Activated CD8-positive, alpha-beta T cell treated with anti-CD3 and anti-CD28 coated beads, Interleukin-2, amount 10 ng/mL, durations not matched to agents 7 days and 5 days (primary cell): Measurements from ENCODE around the gene ADCY4. TPM values are rescaled to one million over a fixed set of nuclear protein-coding genes. Genes with fewer than 3 reads are reported as not detected.

Experiments
- ATAC-seq: fragments of 150-1000 bp; cut with Tn5 transposase; one replicate; pipeline ENCODE4 v1.10.0; 2021; ENCODE audit warnings: moderate library complexity
- CTCF ChIA-PET: fragments of 350-600 bp; sonication (Branson Sonifier 250); formaldehyde crosslinking; loops from one replicate; lab custom pipeline; 2021; ENCODE audit warnings: antibody characterized with exemption; lab: Charles Lee
- POLR2A ChIA-PET: fragments of 350-600 bp; sonication (Branson Sonifier 250); formaldehyde crosslinking; loops from one replicate; lab custom pipeline; 2021; ENCODE audit warnings: antibody characterized with exemption; lab: Charles Lee
- DNase-seq: peaks from one replicate; pipeline ENCODE4 v3.0.0-alpha.2; 2020
- H3K27ac Mint-ChIP-seq: one replicate; pipeline ENCODE4 v1.8.0; 2021; ENCODE audit warnings: mild to moderate bottlenecking, mixed read lengths
- H3K27me3 Mint-ChIP-seq: one replicate; pipeline ENCODE4 v1.8.0; 2021; ENCODE audit warnings: low read depth, mixed read lengths
- H3K36me3 Mint-ChIP-seq: one replicate; pipeline ENCODE4 v1.8.0; 2021; ENCODE audit warnings: low read depth, mixed read lengths
- H3K4me1 Mint-ChIP-seq: one replicate; pipeline ENCODE4 v1.8.0; 2021; ENCODE audit warnings: low read depth, mixed read lengths
- H3K4me3 Mint-ChIP-seq: one replicate; pipeline ENCODE4 v1.8.0; 2021; ENCODE audit warnings: mild to moderate bottlenecking, mixed read lengths
- H3K9me3 Mint-ChIP-seq: one replicate; pipeline ENCODE4 v1.8.0; 2022; ENCODE audit warnings: mixed read lengths; ENCODE audit not compliant: insufficient read depth
- total RNA-seq, 2 experiments: library from RNA; stranded (reverse); gene quantifications; one replicate each; pipeline ENCODE4 v1.2.3, GENCODE V29; 2021

ADCY4 gene
- 1 to 10 TPM; 3.4 to 4.7 TPM for total RNA-seq

DNA sequence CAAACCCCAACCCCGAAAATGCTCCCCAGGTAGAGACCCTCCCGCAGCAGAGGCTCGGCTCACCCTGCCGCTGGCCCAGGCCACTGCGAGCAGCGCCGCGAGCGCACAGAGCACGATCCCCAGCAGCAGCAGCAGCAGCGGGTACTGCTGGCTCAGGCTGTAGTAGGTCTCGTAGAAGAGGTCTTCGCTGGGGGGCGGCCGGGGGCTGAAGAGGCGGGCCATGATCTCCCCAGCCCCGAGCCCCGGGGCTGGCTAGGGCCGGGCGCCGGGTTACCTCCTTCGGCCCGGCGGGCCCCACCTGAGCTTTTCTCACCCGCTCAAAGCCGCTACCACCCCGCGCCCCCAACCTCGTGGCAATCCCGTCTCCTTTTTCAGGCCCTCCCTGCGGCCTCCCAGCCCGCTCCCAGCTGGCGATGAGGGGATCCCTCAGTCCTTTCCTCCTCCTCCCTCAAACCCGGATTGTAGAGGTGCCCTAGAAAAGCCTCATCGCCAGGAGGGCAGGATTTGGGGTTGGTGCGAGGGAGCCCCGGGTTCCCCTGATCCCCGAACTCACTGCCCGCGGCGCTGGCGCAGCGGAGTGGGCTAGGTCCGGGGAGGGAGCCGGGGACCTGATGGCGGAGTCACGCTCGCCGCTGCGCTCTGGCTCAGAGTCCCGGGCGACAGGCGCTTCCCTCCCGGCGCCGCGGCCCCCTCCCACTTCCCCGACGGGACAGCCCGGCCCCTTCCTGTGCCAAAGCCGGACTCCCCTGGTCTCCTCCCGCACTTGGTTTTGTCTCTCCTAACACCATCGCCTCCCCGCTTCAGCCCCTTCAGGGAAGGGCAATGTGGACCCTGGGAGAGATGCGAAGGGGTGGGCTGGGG is at the start of gene ADCY4:
Gene ADCY4 (minus strand): TSS at position 641 of the 861 bp plus-strand sequence. CDS start 419 bp downstream, at position 222.
- H3K4me3 Mint-ChIP-seq: peak within 1 kb of the TSS; percentile 49
- H3K27ac Mint-ChIP-seq: peak within 1 kb of the TSS; percentile 8
- H3K27me3 Mint-ChIP-seq: peaks cover 22% of the 10 kb centered on the region
- no peaks in the 10 kb centered on the region for H3K9me3 Mint-ChIP-seq
- ChIA-PET CTCF (interaction anchor here (1.3 to 12.7 kb wide), 13 partner anchors 7 to 226 kb away, joined by 4 to 709 read pairs (median 27); partner anchors contain the start of genes CBLN3, CIDEB, KHNYN and LTB4R), POLR2A (interaction anchor here (1.2 to 13.7 kb wide), 3 partner anchors 96 to 121 kb away, joined by 3 to 185 read pairs (median 16); partner anchors contain the start of genes CBLN3, CHMP4A and KHNYN)
- peaks cover 60% of the 10 kb centered on the region for H3K4me1 Mint-ChIP-seq
- ATAC-seq (no peak), DNase-seq (no peak)
- H3K36me3 Mint-ChIP-seq: peaks cover 34% of the 10 kb centered on the region

DNA sequence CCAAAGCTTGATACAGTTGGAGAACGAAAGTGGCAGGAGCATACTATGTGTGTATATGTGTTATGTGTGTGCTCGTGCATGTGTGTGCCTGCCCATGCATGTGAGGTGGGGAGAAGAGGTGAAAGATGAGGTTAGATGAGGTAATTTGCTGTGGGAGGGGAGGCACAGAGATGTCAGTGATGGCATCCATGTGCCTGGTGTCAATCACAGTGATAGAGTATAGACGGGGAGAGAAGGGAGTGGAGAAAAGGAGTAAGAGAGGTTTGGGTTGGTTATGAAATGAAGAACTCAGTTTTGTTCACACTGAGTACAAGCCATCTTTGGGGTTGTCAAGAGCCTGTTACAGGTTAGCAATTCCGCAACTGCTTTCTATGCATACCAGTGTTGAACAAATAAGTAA is 49.3 kb upstream of the ADCY4 start:
- Mint-ChIP-seq H3K27ac (no peak overlapping the region), H3K4me3 (no peak overlapping the region), H3K9me3 (no peaks in the 10 kb centered on the region), H3K36me3 (no peaks in the 10 kb centered on the region), H3K4me1 (no peaks in the 10 kb centered on the region), H3K27me3 (peaks cover 23% of the 10 kb centered on the region)
- ATAC-seq (no peak), DNase-seq (no peak)
- ChIA-PET CTCF (no interaction called here), POLR2A (no interaction called here)

DNA sequence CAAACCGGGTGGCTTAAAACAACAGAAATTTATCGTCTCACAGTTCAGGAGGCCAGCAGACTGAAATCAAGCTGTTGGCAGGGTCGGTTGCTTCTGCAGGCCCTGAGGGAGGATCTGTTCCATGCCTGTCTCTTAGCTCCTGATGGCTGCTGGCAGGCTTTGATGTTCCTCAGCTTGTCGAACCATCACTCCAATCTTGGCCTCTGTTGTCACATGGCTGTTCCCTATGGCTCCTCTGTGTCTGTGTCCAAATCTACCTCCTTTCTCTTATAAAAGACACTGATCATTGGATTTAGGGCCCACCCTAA is 47.1 kb upstream of the ADCY4 start:
- Mint-ChIP-seq H3K36me3 (no peaks in the 10 kb centered on the region), H3K27me3 (peaks cover 13% of the 10 kb centered on the region), H3K9me3 (no peaks in the 10 kb centered on the region), H3K4me3 (no peak overlapping the region), H3K4me1 (peaks cover 5% of the 10 kb centered on the region), H3K27ac (no peak overlapping the region)
- no peak for DNase-seq
- CTCF ChIA-PET: interaction anchor here (0.8 to 1.7 kb wide), 2 partner anchors 49 to 55 kb away, joined by 3 to 4 read pairs; no protein-coding TSS in a partner anchor
- POLR2A ChIA-PET: interaction anchor here (1.5 kb wide), 1 partner anchor 48 kb away, joined by 4 read pairs; the partner anchor contains the start of genes CBLN3 and KHNYN
- no peak for ATAC-seq

DNA sequence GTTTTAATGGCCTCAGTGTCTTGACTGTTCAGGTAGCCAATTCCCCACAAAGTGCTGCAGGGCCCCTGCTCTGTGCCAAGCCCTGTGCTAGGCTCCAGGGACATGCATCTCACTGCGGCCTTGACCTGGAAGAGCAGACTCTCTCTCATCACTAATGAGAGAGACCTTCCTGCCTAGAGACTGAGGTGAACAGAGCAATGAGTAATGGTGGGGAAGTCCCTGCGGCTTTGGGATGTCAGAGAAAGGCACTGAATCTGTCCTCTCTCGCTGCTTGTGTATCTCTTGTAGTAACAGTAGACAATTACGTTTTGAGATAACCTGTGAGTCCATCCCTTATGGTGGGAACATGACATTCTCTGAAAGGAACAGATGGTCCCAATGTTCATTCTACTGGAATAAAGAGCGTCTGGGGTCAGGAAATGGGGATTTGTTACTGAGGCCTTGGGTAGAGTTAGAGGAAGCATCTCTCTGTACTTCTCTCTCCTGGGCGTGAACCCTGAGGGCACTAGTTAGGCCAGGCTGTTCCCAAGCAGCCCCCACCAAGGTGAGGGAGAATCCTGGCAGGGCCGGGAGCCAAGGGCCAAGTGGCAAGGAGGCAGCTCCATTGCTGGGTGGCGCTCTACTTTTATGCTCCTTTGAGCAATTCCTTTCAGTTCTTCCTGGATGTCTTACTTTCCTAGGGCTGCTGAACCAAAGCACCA is 46.6 kb upstream of the ADCY4 start:
- Mint-ChIP-seq H3K36me3 (no peaks in the 10 kb centered on the region), H3K27ac (no peak overlapping the region), H3K27me3 (peaks cover 10% of the 10 kb centered on the region), H3K9me3 (no peaks in the 10 kb centered on the region), H3K4me1 (peaks cover 7% of the 10 kb centered on the region), H3K4me3 (no peak overlapping the region)
- ChIA-PET CTCF (interaction anchor here (0.8 kb wide), 1 partner anchor 55 kb away, joined by 3 read pairs; no protein-coding TSS in a partner anchor), POLR2A (interaction anchor here (1.5 kb wide), 1 partner anchor 48 kb away, joined by 4 read pairs; the partner anchor contains the start of genes CBLN3 and KHNYN)
- DNase-seq (no peak), ATAC-seq (no peak)

DNA sequence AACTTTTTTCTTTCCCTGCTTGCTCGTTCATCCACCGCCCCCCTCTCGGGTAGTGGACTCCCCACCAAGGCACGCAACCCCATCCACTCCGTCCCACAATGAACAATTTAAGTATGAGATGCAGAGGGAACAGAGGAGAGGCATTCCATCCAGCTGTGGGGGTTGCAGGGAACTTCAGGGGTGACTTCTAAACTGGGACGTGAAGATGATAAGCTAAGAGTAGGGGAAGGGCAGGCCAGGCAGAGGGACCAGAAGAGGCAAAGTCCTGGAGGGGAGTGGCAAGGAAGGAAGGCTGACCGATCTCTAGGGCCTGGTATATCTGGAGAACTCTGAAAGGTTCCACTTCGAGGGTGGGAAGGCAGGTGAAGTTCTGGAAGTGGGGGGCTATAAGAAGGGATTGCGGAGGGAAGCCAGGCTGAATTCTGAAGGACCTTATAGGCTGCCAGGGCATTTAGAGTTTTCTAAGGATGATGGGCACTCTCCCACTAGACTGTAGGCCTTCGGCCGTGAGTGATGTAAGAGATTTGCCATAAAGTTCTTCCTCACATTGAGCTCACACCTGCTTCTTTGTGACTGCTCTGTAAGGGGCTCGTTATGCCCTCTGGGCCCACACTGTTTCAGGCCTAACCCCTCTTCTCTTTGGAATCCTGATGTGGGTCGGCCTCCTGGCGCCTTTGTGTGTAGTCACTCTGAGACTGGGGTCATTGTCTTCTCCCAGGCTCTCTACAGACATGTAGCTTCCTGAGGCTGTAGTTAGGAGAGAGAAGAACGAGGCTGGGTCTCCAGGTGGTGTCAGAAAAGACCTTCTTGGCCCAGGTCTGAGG is 45.2 kb upstream of the ADCY4 start:
- DNase-seq (no peak), ATAC-seq (no peak)
- Mint-ChIP-seq H3K36me3 (no peaks in the 10 kb centered on the region), H3K4me1 (peaks cover 7% of the 10 kb centered on the region), H3K9me3 (no peaks in the 10 kb centered on the region), H3K27ac (no peak overlapping the region), H3K4me3 (no peak overlapping the region), H3K27me3 (peaks cover 8% of the 10 kb centered on the region)
- CTCF ChIA-PET: interaction anchor here (1.4 to 3.9 kb wide), 4 partner anchors 30 to 57 kb away, joined by 3 to 12 read pairs (median 10); no protein-coding TSS in a partner anchor
- POLR2A ChIA-PET: interaction anchor here (0.8 kb wide), 1 partner anchor 50 kb away, joined by 5 read pairs; the partner anchor contains the start of gene KHNYN

DNA sequence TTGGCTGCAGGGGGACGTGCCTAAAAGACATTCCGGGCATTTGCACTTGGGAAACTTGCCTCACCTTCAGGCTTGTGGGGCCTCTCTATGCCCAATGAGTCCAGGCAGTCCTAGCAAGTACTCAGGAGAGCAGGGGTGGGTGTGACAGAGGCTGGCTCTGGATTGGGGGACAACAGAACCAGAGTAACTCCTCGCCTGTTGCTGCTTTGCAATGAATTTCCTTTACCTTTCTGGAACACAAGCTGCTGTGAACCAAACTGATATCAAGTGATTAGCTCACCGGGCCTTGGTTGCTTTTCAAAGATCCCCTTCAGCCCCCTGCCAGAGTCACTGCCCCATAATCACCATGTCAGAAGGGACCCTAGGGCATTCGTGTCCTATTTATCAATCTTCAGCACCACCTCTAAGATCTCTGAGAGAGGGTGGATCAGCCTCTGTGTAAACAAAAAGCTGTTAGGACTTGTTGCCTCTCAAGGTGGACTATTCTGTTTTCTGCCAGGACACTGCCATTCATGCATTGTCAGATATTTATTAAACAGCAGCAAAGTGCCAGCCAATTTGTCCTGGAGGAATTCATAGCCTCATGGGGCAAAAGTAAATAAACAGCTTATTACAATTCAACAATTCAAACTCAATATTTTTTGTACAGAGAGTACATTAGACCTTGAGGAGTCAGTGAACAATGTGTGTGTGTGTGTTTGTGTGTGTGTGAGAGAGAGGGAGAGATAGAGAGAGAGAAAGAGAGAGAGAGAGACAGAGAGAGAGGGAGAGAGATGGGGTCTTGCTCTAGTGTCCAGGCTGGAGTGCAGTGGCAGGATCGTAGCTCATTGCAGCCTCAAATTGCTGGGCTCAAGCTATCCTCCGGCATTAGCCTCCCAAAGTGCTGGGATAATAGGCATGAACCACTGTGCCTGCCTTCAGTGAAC is 44.4 kb upstream of the ADCY4 start:
- H3K4me3 Mint-ChIP-seq: no peak overlapping the region
- peaks cover 7% of the 10 kb centered on the region for H3K4me1 Mint-ChIP-seq
- CTCF ChIA-PET: interaction anchor here (1.0 to 3.9 kb wide), 6 partner anchors 17 to 58 kb away, joined by 3 to 12 read pairs (median 6); no protein-coding TSS in a partner anchor
- H3K27ac Mint-ChIP-seq: no peak overlapping the region
- DNase-seq (no peak), ATAC-seq (no peak)
- no peaks in the 10 kb centered on the region for H3K9me3 Mint-ChIP-seq
- H3K27me3 Mint-ChIP-seq: peaks cover 6% of the 10 kb centered on the region
- no peaks in the 10 kb centered on the region for H3K36me3 Mint-ChIP-seq
- POLR2A ChIA-PET: interaction anchor here (0.8 kb wide), 1 partner anchor 51 kb away, joined by 5 read pairs; the partner anchor contains the start of gene KHNYN

DNA sequence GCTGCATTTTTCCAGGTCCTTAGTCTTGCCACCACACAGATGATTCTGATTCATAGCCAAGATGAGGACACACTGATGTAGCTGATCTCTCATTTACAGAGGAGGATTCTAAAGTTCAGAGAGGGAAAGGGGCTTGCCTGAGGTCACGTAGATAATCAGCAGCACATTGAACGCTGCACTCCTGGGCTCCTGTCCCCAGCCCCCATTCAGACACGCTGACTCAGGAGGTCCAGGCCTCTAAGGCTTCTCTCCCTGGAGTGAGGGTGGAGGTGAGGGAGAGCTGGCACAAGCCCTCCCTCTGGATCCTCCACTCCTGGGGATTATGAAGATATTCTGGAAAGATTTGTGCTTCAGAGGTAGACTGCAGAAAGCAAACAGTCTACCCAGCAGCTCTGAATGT is 43.5 kb upstream of the ADCY4 start:
- Mint-ChIP-seq H3K27ac (no peak overlapping the region), H3K4me1 (peaks cover 7% of the 10 kb centered on the region), H3K27me3 (peaks cover 2% of the 10 kb centered on the region), H3K36me3 (no peaks in the 10 kb centered on the region), H3K4me3 (no peak overlapping the region), H3K9me3 (no peaks in the 10 kb centered on the region)
- ATAC-seq (no peak), DNase-seq (no peak)
- CTCF ChIA-PET: interaction anchor here (1.2 to 3.9 kb wide), 4 partner anchors 34 to 59 kb away, joined by 3 to 12 read pairs (median 10); no protein-coding TSS in a partner anchor
- POLR2A ChIA-PET: interaction anchor here (1.4 kb wide), 1 partner anchor 52 kb away, joined by 7 read pairs; the partner anchor contains the start of genes CBLN3 and KHNYN

DNA sequence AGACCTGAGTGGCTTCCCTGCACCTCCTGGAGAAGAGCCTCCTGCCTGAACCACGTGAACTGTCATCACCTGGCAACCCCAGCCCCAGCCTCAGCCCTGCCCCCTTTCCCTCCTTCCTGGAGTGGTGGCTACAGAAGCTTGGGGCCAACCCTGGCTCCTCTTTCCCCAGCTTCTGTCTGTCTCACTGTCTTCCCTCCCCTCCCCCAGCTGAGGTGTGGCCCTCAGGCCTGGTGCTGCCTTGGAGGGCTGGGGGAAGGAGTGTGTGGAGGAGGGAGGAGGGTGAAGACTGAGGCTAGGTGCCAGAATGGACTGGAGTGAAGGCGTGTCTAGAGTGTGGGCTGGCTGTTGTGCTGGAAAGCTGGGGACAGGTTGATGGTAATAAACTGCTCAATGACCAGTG is 42.8 kb upstream of the ADCY4 start:
- POLR2A ChIA-PET: interaction anchor here (1.4 kb wide), 1 partner anchor 52 kb away, joined by 7 read pairs; the partner anchor contains the start of genes CBLN3 and KHNYN
- no peaks in the 10 kb centered on the region for H3K9me3 Mint-ChIP-seq
- H3K4me1 Mint-ChIP-seq: peaks cover 7% of the 10 kb centered on the region
- CTCF ChIA-PET: interaction anchor here (1.2 to 3.9 kb wide), 4 partner anchors 35 to 59 kb away, joined by 3 to 12 read pairs (median 10); no protein-coding TSS in a partner anchor
- peaks cover 2% of the 10 kb centered on the region for H3K27me3 Mint-ChIP-seq
- DNase-seq: no peak
- H3K27ac Mint-ChIP-seq: no peak overlapping the region
- peak; percentile 33 for ATAC-seq
- no peak overlapping the region for H3K4me3 Mint-ChIP-seq
- H3K36me3 Mint-ChIP-seq: no peaks in the 10 kb centered on the region

DNA sequence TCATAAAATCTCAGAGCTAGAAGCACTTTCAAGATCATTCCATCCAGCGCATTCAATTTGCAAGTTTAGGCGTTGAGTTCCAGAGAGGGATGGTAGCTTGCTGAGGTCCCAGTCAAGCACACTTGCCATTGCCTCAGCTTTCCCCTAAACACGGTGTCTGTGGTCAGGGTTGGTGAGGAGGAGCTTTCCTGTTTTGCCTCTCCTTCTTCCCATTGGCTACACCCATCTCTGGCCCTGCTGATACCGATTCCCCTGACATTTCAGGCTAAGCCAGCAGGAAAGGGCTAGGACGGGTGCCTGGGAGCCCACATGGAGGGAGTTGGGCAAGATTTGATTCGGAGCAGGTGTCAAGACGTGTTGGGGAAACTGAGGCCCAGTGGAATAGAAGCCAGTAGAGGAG is 42.3 kb upstream of the ADCY4 start:
- Mint-ChIP-seq H3K36me3 (no peaks in the 10 kb centered on the region), H3K4me1 (peaks cover 7% of the 10 kb centered on the region), H3K9me3 (no peaks in the 10 kb centered on the region), H3K4me3 (no peak overlapping the region), H3K27ac (no peak overlapping the region), H3K27me3 (peaks cover 2% of the 10 kb centered on the region)
- ATAC-seq (no peak), DNase-seq (no peak)
- POLR2A ChIA-PET: interaction anchor here (1.4 kb wide), 1 partner anchor 53 kb away, joined by 7 read pairs; the partner anchor contains the start of genes CBLN3 and KHNYN
- CTCF ChIA-PET: interaction anchor here (3.9 kb wide), 1 partner anchor 44 kb away, joined by 12 read pairs; no protein-coding TSS in a partner anchor
